WTC11 (cell line): ENCODE data around the gene TVP23C.
"Not testable (repeated sequence)": the region's sequence is repeated elsewhere in the genome, so short reads cannot be mapped to it uniquely, and the experiment has no call there.

Source experiments
- AFF4 ChIP-seq: sonication (generic); formaldehyde crosslinking; IDR thresholded peaks from 2 replicates; pipeline ENCODE4 v1.8.1; 2023; ENCODE audit warnings: mild to moderate bottlenecking, missing genetic modification reagents, borderline replicate concordance
- CREM ChIP-seq: sonication (generic); formaldehyde crosslinking; IDR thresholded peaks from 2 replicates; pipeline ENCODE4 v1.8.1; 2022; ENCODE audit warnings: mild to moderate bottlenecking, missing genetic modification reagents, moderate library complexity
- JUN ChIP-seq: sonication (generic); formaldehyde crosslinking; IDR thresholded peaks from 2 replicates; pipeline ENCODE4 v1.8.0; 2023; ENCODE audit warnings: mild to moderate bottlenecking, missing genetic modification reagents
- NFYB ChIP-seq: sonication (generic); formaldehyde crosslinking; conservative IDR thresholded peaks from 2 replicates; pipeline ENCODE4 v1.8.0; 2022; ENCODE audit warnings: low read depth, missing genetic modification reagents
- NR3C1 ChIP-seq: sonication (generic); formaldehyde crosslinking; conservative IDR thresholded peaks from 2 replicates; pipeline ENCODE4 v1.8.1; 2023; ENCODE audit warnings: low read depth, mild to moderate bottlenecking, missing genetic modification reagents
- STAT6 ChIP-seq: sonication (generic); formaldehyde crosslinking; conservative IDR thresholded peaks from 2 replicates; pipeline ENCODE4 v1.8.1; 2023; ENCODE audit warnings: mild to moderate bottlenecking, low read depth, missing genetic modification reagents, moderate library complexity
- TCF7 ChIP-seq: sonication (generic); formaldehyde crosslinking; IDR thresholded peaks from 2 replicates; pipeline ENCODE4 v1.8.0; 2022; ENCODE audit warnings: mild to moderate bottlenecking, low read depth, missing genetic modification reagents, moderate library complexity
- USF1 ChIP-seq: sonication (generic); formaldehyde crosslinking; IDR thresholded peaks from 2 replicates; pipeline ENCODE4 v1.8.0; 2022; ENCODE audit warnings: mild to moderate bottlenecking, missing genetic modification reagents
- TF ChIP-seq, protein P1 (sequence below): fragments of 200-600 bp; IDR thresholded peaks from 2 replicates; pipeline ENCODE4 v1.8.0; 2022; ENCODE audit warnings: antibody characterized with exemption
- TF ChIP-seq, protein P2 (sequence below): sonication (generic); formaldehyde crosslinking; IDR thresholded peaks from 2 replicates; pipeline ENCODE4 v1.8.1; 2022; ENCODE audit warnings: mild to moderate bottlenecking, moderate library complexity, missing genetic modification reagents

DNA sequence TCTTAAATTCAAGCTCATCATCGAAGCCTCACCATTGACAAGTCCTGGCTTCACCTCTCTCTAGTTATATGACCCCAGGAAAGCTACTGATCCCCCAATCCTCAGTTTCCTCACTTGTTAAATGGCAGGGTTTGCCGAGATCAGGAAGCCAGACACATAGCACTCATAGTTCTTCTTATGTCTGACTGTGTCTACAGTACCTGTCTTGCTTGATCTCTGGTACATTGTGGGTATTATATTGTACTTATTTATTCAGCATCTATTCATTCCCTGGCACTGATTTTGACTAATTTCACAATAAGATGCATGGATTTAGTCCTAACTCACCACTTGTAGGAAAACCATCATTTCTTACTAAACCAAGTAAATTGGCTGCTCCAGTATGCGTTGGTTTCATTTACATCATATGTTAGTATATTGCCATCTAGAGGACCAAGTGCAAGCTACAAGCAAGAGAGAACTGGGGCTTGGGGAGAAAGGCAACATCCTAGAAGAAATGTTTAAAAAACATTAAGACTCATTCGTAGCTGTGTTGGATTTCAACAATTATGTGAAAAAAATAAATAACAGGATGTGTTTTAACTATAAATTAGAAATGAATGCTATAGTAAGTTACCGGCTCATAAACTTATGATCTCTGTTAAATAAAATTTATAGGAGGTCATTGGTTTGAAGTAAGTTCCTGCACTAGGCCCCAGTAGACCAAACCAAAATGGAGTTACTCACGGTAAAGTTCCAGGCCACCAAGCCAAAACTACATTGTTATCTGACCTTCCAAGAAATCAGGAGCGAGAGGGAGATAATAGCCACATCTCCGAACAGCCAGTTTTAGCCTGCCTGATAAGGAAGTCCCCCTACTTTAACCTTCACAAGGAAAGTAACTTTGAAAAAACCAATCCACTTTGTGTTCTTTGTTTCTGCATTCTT, 36.7 kb downstream of the TVP23C start:
- TF ChIP-seq, protein P1, sequence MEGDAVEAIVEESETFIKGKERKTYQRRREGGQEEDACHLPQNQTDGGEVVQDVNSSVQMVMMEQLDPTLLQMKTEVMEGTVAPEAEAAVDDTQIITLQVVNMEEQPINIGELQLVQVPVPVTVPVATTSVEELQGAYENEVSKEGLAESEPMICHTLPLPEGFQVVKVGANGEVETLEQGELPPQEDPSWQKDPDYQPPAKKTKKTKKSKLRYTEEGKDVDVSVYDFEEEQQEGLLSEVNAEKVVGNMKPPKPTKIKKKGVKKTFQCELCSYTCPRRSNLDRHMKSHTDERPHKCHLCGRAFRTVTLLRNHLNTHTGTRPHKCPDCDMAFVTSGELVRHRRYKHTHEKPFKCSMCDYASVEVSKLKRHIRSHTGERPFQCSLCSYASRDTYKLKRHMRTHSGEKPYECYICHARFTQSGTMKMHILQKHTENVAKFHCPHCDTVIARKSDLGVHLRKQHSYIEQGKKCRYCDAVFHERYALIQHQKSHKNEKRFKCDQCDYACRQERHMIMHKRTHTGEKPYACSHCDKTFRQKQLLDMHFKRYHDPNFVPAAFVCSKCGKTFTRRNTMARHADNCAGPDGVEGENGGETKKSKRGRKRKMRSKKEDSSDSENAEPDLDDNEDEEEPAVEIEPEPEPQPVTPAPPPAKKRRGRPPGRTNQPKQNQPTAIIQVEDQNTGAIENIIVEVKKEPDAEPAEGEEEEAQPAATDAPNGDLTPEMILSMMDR: 0 out of 2 replicates have a peak, but pooled peaks have one; percentile 14
- not testable (repeated sequence) for TF ChIP-seq USF1 (CRISPR knock-in tag); AFF4 (CRISPR knock-in tag); CREM (CRISPR knock-in tag); JUN; NR3C1; NFYB (CRISPR knock-in tag); TCF7 (CRISPR knock-in tag); STAT6
- TF ChIP-seq, protein P2, sequence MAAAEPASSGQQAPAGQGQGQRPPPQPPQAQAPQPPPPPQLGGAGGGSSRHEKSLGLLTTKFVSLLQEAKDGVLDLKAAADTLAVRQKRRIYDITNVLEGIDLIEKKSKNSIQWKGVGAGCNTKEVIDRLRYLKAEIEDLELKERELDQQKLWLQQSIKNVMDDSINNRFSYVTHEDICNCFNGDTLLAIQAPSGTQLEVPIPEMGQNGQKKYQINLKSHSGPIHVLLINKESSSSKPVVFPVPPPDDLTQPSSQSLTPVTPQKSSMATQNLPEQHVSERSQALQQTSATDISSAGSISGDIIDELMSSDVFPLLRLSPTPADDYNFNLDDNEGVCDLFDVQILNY (CRISPR knock-in tag): not testable (repeated sequence)
